A549 (cell line): ENCODE data around the gene DYNC1LI2. TPM values are rescaled to one million over a fixed set of nuclear protein-coding genes. Genes with fewer than 3 reads are reported as not detected.

Source experiments
- ATAC-seq, 2 experiments: fragments of 200-7000 bp in 1 of 2; fragments of >200 bp in 1 of 2; cut with Nextera tagmentation in 1 of 2; cut with Tn5 transposase in 1 of 2; 3 replicates each; pipeline versions ENCODE4 v1.8.0 to v1.9.1; 2018 to 2020; ENCODE audit warnings: mild to moderate bottlenecking in 1 of 2, moderate library complexity in 1 of 2
- CTCF ChIA-PET: fragments of 300-600 bp; sonication (Branson Sonifier 250); formaldehyde crosslinking; extraction: SDS; loops from one replicate; lab custom pipeline; 2021; ENCODE audit warnings: antibody characterized with exemption, inconsistent platforms; lab: Yijun Ruan, JAX
- POLR2A ChIA-PET: fragments of 350-600 bp; formaldehyde crosslinking; extraction: SDS; loops from one replicate; lab custom pipeline; 2021; ENCODE audit warnings: antibody characterized with exemption, inconsistent platforms; lab: Yijun Ruan, JAX
- DNase-seq, 2 experiments: peaks; one replicate each; pipeline versions ENCODE4 v3.0.0 to v3.0.0-alpha.2; 2011 to 2016; ENCODE audit warnings: low read depth in 1 of 2, low spot score in 1 of 2
- FAIRE-seq: peaks from 2 replicates; lab custom pipeline; 2011; peaks lifted over from hg19 to GRCh38; lab: Jason Lieb, UNC
- H3K27ac ChIP-seq, 2 experiments: fragments of >200 bp; sonication (Bioruptor Twin); formaldehyde crosslinking; 3 replicates each; pipeline ENCODE4 v1.5.1; 2016 to 2017
- H3K4me1 ChIP-seq: fragments of >200 bp; sonication (Bioruptor Twin); formaldehyde crosslinking; 3 replicates; pipeline ENCODE4 v1.6.1; 2016
- H3K4me2 ChIP-seq: fragments of >200 bp; sonication (Bioruptor Twin); formaldehyde crosslinking; 3 replicates; pipeline ENCODE4 v1.6.1; 2016
- H3K4me3 ChIP-seq: fragments of >200 bp; sonication (Bioruptor Twin); formaldehyde crosslinking; 3 replicates; pipeline ENCODE4 v1.5.1; 2016
- H3K9me3 ChIP-seq: fragments of >200 bp; sonication (Bioruptor Twin); formaldehyde crosslinking; 3 replicates; pipeline ENCODE4 v1.6.1; 2016
- BHLHE40 ChIP-seq: IDR thresholded peaks from 2 replicates; pipeline ENCODE4 v1.6.1; 2012; ENCODE audit warnings: low read depth, low read length, inconsistent platforms
- CBX8 ChIP-seq: fragments of 200-600 bp; sonication (generic); IDR thresholded peaks from 2 replicates; pipeline ENCODE4 v1.6.1; 2016
- EHMT2 ChIP-seq: fragments of 200-600 bp; sonication (generic); IDR thresholded peaks from 2 replicates; pipeline ENCODE4 v1.6.1; 2016; ENCODE audit warnings: antibody characterized with exemption, low read depth, mild to moderate bottlenecking, moderate library complexity
- FOSL2 ChIP-seq, 2 experiments: fragments of 450-650 bp in 1 of 2; fragments of >200 bp in 1 of 2; sonication (Bioruptor Twin) in 1 of 2; formaldehyde crosslinking; IDR thresholded peaks; 2 replicates each; pipeline versions ENCODE4 v1.5.0 to v1.6.1; 2016 to 2020; ENCODE audit warnings: mild to moderate bottlenecking in 1 of 2, moderate library complexity in 1 of 2
- JUN ChIP-seq, 2 experiments: fragments of >200 bp; sonication (Bioruptor Twin); formaldehyde crosslinking; IDR thresholded peaks; 2 replicates in 1 of 2; 3 replicates in 1 of 2; pipeline ENCODE4 v1.6.1; 2016 to 2017
- JUNB ChIP-seq: fragments of >200 bp; sonication (Bioruptor Twin); formaldehyde crosslinking; IDR thresholded peaks from 2 replicates; pipeline ENCODE4 v1.6.1; 2016
- KDM1A ChIP-seq: fragments of 200-600 bp; sonication (generic); IDR thresholded peaks from 2 replicates; pipeline ENCODE4 v1.6.1; 2016; ENCODE audit warnings: low read depth, mild to moderate bottlenecking
- KDM5A ChIP-seq: fragments of 200-600 bp; sonication (generic); IDR thresholded peaks from 2 replicates; pipeline ENCODE4 v1.6.1; 2016; ENCODE audit warnings: antibody characterized with exemption, mild to moderate bottlenecking
- MAZ ChIP-seq: fragments of 150-350 bp; IDR thresholded peaks from 2 replicates; pipeline ENCODE4 v1.6.1; 2014; ENCODE audit warnings: antibody characterized with exemption, low read depth, low read length, borderline replicate concordance
- POLR2AphosphoS2 ChIP-seq: conservative IDR thresholded peaks from 2 replicates; pipeline ENCODE4 v1.6.1; 2012; ENCODE audit warnings: low read length, improper control_type of control experiment, inconsistent platforms
- RAD21 ChIP-seq, 2 experiments: fragments of >200 bp in 1 of 2; sonication (Bioruptor Twin) in 1 of 2; formaldehyde crosslinking in 1 of 2; IDR thresholded peaks in 1 of 2; conservative IDR thresholded peaks in 1 of 2; 2 replicates in 1 of 2; 3 replicates in 1 of 2; pipeline ENCODE4 v1.6.1; 2012 to 2018; ENCODE audit warnings: inconsistent platforms in 1 of 2
- RFX5 ChIP-seq: fragments of 450-650 bp; IDR thresholded peaks from 2 replicates; pipeline ENCODE4 v1.7.1; 2014; ENCODE audit warnings: antibody characterized with exemption, mild to moderate bottlenecking, moderate library complexity
- SMC3 ChIP-seq: fragments of >200 bp; sonication (Bioruptor Twin); formaldehyde crosslinking; IDR thresholded peaks from 3 replicates; pipeline ENCODE4 v1.6.1; 2018; ENCODE audit warnings: inconsistent platforms
- ZSCAN20 ChIP-seq: fragments of 250-450 bp; sonication (Bioruptor Pico); IDR thresholded peaks from 2 replicates; pipeline ENCODE4 v1.8.0; 2022; ENCODE audit warnings: mild to moderate bottlenecking, moderate library complexity
- WGBS: methylation state at CpG from one replicate; pipeline ENCODE4 v1.1.6; 2017; ENCODE audit errors: missing lambda C conversion rate; 5-methylcytosine and 5-hydroxymethylcytosine counted together
- polyA plus RNA-seq, 4 experiments: library from polyadenylated mRNA; depleted of rRNA in 3 of 4; stranded (reverse); fragments of >200 nt; fragmentation: RNase III in 1 of 4; extraction: RNeasy Plus Mini Kit Qiagen cat#74134 plus additional on column Dnase treatment in 1 of 4; gene quantifications; 2 replicates in 3 of 4; 3 replicates in 1 of 4; pipeline ENCODE4 v1.2.3, GENCODE V29; 2011 to 2017
- TF ChIP-seq, protein P1 (sequence below): fragments of 450-650 bp; IDR thresholded peaks from 2 replicates; pipeline ENCODE4 v1.6.1; 2014; ENCODE audit warnings: antibody characterized with exemption
- TF ChIP-seq, protein P2 (sequence below): fragments of >200 bp; sonication (Bioruptor Twin); formaldehyde crosslinking; IDR thresholded peaks from 3 replicates; pipeline ENCODE4 v1.5.1; 2016
- TF ChIP-seq, protein P3 (sequence below): fragments of 200-600 bp; sonication (generic); IDR thresholded peaks from 2 replicates; pipeline ENCODE4 v1.6.1; 2016; ENCODE audit warnings: antibody characterized with exemption, mild to moderate bottlenecking, moderate library complexity
- TF ChIP-seq, protein P4 (sequence below): IDR thresholded peaks from 2 replicates; pipeline ENCODE4 v1.6.1; 2012

Gene DYNC1LI2
- polyA plus RNA-seq, 2 of the 4 experiments (the other 2 are of a cell fraction): 96.5 to 112 TPM

DNA sequence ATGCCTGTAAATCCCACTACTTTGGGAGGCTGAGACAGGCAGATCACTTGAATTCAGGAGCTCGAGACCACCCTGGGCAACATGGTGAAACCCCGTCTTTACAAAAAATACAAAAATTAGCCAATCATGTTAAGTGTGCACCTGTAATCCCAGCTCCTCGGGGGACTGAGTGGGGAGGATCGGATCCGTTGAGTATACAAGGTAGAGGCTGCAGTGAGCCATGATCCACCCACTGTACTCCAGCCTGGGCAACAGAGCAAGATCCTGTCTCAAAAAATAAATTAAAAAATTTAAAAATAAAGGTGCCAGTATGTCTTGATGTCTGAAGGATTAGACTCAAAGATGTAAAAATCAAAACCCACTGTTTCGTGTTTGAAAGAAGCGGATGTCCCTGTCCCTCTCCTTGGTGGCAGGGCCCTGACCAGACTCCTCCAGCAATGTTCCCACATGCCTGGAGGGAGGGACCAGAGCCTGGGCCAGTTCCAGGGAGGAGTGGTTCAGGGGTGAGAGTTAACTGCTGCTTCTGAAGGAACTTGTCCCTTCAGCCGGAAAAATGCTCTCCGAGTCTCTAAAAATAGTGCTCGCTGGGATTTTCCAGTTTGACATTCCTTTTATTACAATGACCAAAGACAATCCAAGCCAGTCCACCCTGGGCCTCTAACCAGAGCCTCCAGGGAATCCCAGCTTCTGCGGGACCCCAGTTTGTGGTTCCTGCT, 45.5 kb downstream of the DYNC1LI2 start:
- Histone ChIP-seq H3K4me1 (no peaks in the 10 kb centered on the region), H3K9me3 (peaks cover 3% of the 10 kb centered on the region; the same call in 2 of the 3 replicates), H3K4me2 (no peak overlapping the region), H3K27ac (no peak overlapping the region), H3K4me3 (no peak overlapping the region)
- TF ChIP-seq RAD21 (conservative IDR thresholded peaks at IDR 0.05 in 1 of 2, IDR thresholded peaks at IDR 0.05 in 1 of 2) (no peak), ZSCAN20 (CRISPR knock-in tag) (no peak), JUN (IDR thresholded peaks at IDR 0.05) (no peak), POLR2AphosphoS2 (no peak), MAZ (no peak), KDM1A (no peak), EHMT2 (no peak), KDM5A (no peak), BHLHE40 (no peak), SMC3 (no peak), JUNB (no peak), CBX8 (no peak), RFX5 (no peak), FOSL2 (IDR thresholded peaks at IDR 0.05) (no peak), FOSL2 (CRISPR knock-in tag; IDR thresholded peaks at IDR 0.05) (no peak)
- TF ChIP-seq, protein P1, sequence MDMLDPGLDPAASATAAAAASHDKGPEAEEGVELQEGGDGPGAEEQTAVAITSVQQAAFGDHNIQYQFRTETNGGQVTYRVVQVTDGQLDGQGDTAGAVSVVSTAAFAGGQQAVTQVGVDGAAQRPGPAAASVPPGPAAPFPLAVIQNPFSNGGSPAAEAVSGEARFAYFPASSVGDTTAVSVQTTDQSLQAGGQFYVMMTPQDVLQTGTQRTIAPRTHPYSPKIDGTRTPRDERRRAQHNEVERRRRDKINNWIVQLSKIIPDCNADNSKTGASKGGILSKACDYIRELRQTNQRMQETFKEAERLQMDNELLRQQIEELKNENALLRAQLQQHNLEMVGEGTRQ: no peak
- TF ChIP-seq, protein P2, sequence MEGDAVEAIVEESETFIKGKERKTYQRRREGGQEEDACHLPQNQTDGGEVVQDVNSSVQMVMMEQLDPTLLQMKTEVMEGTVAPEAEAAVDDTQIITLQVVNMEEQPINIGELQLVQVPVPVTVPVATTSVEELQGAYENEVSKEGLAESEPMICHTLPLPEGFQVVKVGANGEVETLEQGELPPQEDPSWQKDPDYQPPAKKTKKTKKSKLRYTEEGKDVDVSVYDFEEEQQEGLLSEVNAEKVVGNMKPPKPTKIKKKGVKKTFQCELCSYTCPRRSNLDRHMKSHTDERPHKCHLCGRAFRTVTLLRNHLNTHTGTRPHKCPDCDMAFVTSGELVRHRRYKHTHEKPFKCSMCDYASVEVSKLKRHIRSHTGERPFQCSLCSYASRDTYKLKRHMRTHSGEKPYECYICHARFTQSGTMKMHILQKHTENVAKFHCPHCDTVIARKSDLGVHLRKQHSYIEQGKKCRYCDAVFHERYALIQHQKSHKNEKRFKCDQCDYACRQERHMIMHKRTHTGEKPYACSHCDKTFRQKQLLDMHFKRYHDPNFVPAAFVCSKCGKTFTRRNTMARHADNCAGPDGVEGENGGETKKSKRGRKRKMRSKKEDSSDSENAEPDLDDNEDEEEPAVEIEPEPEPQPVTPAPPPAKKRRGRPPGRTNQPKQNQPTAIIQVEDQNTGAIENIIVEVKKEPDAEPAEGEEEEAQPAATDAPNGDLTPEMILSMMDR: no peak
- TF ChIP-seq, protein P3, sequence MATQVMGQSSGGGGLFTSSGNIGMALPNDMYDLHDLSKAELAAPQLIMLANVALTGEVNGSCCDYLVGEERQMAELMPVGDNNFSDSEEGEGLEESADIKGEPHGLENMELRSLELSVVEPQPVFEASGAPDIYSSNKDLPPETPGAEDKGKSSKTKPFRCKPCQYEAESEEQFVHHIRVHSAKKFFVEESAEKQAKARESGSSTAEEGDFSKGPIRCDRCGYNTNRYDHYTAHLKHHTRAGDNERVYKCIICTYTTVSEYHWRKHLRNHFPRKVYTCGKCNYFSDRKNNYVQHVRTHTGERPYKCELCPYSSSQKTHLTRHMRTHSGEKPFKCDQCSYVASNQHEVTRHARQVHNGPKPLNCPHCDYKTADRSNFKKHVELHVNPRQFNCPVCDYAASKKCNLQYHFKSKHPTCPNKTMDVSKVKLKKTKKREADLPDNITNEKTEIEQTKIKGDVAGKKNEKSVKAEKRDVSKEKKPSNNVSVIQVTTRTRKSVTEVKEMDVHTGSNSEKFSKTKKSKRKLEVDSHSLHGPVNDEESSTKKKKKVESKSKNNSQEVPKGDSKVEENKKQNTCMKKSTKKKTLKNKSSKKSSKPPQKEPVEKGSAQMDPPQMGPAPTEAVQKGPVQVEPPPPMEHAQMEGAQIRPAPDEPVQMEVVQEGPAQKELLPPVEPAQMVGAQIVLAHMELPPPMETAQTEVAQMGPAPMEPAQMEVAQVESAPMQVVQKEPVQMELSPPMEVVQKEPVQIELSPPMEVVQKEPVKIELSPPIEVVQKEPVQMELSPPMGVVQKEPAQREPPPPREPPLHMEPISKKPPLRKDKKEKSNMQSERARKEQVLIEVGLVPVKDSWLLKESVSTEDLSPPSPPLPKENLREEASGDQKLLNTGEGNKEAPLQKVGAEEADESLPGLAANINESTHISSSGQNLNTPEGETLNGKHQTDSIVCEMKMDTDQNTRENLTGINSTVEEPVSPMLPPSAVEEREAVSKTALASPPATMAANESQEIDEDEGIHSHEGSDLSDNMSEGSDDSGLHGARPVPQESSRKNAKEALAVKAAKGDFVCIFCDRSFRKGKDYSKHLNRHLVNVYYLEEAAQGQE: no peak
- TF ChIP-seq, protein P4, sequence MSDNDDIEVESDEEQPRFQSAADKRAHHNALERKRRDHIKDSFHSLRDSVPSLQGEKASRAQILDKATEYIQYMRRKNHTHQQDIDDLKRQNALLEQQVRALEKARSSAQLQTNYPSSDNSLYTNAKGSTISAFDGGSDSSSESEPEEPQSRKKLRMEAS: no peak
- ChIA-PET CTCF (interaction anchor here (0.9 to 1.4 kb wide), 3 partner anchors 41 to 55 kb away, joined by 3 to 4 read pairs (median 3); no protein-coding TSS in a partner anchor), POLR2A (no interaction called here)
- WGBS: 79% methylated on average over 11 of the region's 11 CpGs
- no peak for DNase-seq
- no peak for FAIRE-seq
- ATAC-seq: no peak
